Femur (tissue), 1 donor: ENCODE data around the gene INTS6L.
"Not testable (repeated sequence)": the region's sequence is repeated elsewhere in the genome, so short reads cannot be mapped to it uniquely, and the experiment has no call there.

ENCODE experiments used
- DNase-seq: peaks from one replicate; pipeline ENCODE4 v3.0.0-alpha.2; 2017

The INTS6L gene

DNA sequence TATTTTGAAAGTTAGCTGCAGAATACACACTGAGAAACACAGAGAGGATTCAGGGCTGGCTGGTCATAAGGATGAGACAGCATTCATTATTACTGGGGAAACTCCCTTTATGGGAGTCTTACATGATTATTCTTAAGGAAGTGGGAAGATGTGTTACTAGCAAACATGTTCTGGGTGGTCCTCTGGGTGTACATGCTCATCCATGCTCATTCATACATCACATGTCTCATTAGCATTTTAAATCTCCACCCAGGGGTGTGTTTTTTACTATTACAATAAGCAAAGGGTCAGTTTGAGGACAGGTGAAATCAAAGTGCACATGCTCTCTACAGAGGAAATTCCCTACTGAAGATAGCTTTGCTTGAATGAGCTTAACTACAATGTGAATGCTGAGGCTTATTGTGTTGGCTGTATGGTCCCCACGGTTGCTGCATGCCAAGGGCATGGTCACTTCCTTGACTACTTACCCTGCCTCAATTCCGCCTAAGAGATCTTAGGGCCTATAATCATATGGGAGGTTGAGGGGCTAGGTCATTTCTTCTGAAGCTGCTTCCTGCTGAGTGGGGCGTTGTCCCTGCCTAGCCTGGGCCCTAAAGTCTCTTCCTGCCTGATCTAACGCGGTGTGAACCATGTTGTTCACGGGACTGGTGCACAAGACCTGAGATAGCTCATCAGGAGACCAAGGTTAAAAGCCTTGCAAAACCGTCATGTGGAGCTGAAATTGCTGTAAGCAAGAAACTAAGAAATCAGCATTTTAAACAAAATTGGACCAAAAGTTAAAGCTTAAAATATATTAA is 104.1 kb downstream of the INTS6L start:
- DNase-seq: not testable (repeated sequence)

DNA sequence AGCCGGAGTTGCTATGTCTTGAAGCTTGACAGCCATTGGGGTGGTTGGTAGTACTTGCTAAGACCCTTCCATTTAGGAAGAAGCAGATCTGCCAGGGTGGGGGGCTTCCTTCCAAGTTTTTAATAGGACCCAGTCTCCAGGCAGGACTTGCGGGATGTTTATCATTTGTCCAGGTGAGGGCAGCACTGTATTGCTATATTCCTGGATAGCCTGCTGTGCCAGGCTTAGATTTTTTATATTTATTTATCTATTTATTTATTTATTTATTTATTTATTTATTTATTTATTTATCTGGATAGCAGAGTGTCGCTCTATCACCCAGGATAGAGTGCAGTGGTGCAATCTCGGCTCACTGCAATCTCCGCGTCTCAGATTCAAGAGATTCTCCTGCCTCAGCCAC is 105.5 kb downstream of the INTS6L start:
- no peak for DNase-seq

- DNase-seq: no peak
These were observed 108.9 kb downstream of the INTS6L start for GRCh38 chrX:135629342-135629741.
